ENCODE measurements around the gene GDF3. TPM values are rescaled to one million over a fixed set of nuclear protein-coding genes. Genes with fewer than 3 reads are reported as not detected.

The GDF3 gene
- total and polyA plus RNA-seq, 2 experiments from 2014 or later, result 0.19 TPM; not detected in 1

DNA sequence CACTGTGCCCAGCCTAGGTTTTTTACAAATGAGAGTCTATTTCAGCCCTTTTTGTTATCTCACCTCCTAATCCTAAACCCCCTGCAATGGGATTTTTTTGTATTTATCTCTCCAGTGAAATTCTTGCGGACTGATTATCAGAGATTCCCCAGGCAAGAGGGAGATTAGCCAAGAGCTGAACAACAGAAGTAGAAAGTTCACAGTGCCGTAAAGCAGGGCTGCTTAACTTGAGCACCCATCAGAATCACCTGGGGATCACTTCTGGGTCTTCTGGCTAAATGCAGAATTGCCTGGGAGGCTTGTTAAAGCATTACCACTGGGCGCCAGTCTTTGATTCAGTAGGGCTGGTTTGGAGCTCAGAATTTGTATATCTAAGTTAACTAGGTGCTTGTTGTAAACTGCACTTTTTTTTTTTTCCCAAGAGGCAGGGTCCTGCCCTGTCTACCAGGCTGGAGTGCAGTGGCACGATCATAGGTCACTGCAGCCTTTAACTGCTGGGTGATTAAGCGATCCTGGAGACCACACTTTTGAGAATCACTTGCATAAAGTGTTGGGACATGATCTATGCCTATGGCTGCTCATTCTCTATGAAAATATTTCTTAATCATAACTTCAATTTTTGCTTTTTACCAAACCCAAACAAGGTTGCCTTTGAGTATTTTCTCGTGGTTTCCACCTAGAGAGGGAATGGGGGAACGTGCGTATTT is 14.5 kb upstream of the GDF3 start:
- TF ChIP-seq CTCF (IDR thresholded peaks at IDR 0.05; ENCODE audit: poor library complexity), result no peak
- Histone ChIP-seq H4K20me1 (ENCODE audit: insufficient read depth, poor library complexity, severe bottlenecking) (no peaks in the 10 kb centered on the region), H3K79me2 (no peaks in the 10 kb centered on the region), H3K9me2 (replicated peaks; ENCODE audit: insufficient read depth) (no peaks in the 10 kb centered on the region), H3K4me2 (no peak overlapping the region), H3K9me3 (ENCODE audit: low read depth) (no peaks in the 10 kb centered on the region), H3K36me3 (replicated peaks; ENCODE audit: insufficient read depth, low read depth) (no peaks in the 10 kb centered on the region), H3K27ac (no peak overlapping the region), H3K4me3 (no peak overlapping the region), H2AFZ (no peak overlapping the region), H3K27me3 (no peaks in the 10 kb centered on the region), H3K4me1 (ENCODE audit: insufficient read depth) (no peaks in the 10 kb centered on the region)
- WGBS (ENCODE audit: low lambda C conversion rate, missing lambda C conversion rate), result 34% methylated on average over 8 of the region's 8 CpGs
- DNase-seq (ENCODE audit: low spot score), result no peak

- H3K27me3 ChIP-seq, result no peaks in the 10 kb centered on the region
- 96% methylated on average over 23 of the region's 29 CpGs for WGBS (ENCODE audit: low lambda C conversion rate, missing lambda C conversion rate)
- no peak for DNase-seq (ENCODE audit: low spot score)
- TF ChIP-seq EZH2 (IDR thresholded peaks at IDR 0.05; ENCODE audit: borderline replicate concordance) (no peak), EZH2phosphoT487 (IDR thresholded peaks at IDR 0.05; ENCODE audit: low read depth, severe bottlenecking, unreplicated experiment) (no peak), CTCF (IDR thresholded peaks at IDR 0.05; ENCODE audit: poor library complexity) (no peak)
- no peaks in the 10 kb centered on the region for H3K9me3 ChIP-seq (ENCODE audit: low read depth)
- H3K79me2 ChIP-seq, result no peaks in the 10 kb centered on the region
- H3K36me3 ChIP-seq (replicated peaks; ENCODE audit: insufficient read depth, low read depth), result no peaks in the 10 kb centered on the region
- H3K4me2 ChIP-seq, result no peak overlapping the region
- H3K9me2 ChIP-seq (replicated peaks; ENCODE audit: insufficient read depth), result no peaks in the 10 kb centered on the region
- no peak overlapping the region for H2AFZ ChIP-seq
- H3K27ac ChIP-seq, result no peak overlapping the region
- no peaks in the 10 kb centered on the region for H4K20me1 ChIP-seq (ENCODE audit: insufficient read depth, poor library complexity, severe bottlenecking)
- no peak overlapping the region for H3K4me3 ChIP-seq
- no peaks in the 10 kb centered on the region for H3K4me1 ChIP-seq (ENCODE audit: insufficient read depth)
Observed at GRCh38 chr12:7705846-7706245, 10.3 kb upstream of the GDF3 start.

GRCh38 chr12:7695237-7695560 is 376 bp downstream of the GDF3 start:
- no peaks in the 10 kb centered on the region for H4K20me1 ChIP-seq (ENCODE audit: insufficient read depth, poor library complexity, severe bottlenecking)
- no peaks in the 10 kb centered on the region for H3K9me2 ChIP-seq (replicated peaks; ENCODE audit: insufficient read depth)
- no peaks in the 10 kb centered on the region for H3K27me3 ChIP-seq
- H3K4me1 ChIP-seq (ENCODE audit: insufficient read depth), result no peaks in the 10 kb centered on the region
- no peaks in the 10 kb centered on the region for H3K79me2 ChIP-seq
- no peak overlapping the region for H2AFZ ChIP-seq
- no peaks in the 10 kb centered on the region for H3K9me3 ChIP-seq (ENCODE audit: low read depth)
- H3K4me2 ChIP-seq, result peak overlapping the region; percentile 46
- no peak for TF ChIP-seq EZH2phosphoT487 (IDR thresholded peaks at IDR 0.05; ENCODE audit: low read depth, severe bottlenecking, unreplicated experiment)
- TF ChIP-seq CTCF (IDR thresholded peaks at IDR 0.05; ENCODE audit: poor library complexity), result no peak
- no peak for TF ChIP-seq EZH2 (IDR thresholded peaks at IDR 0.05; ENCODE audit: borderline replicate concordance)
- no peak overlapping the region for H3K27ac ChIP-seq
- WGBS (ENCODE audit: low lambda C conversion rate, missing lambda C conversion rate), result 47% methylated on average over 10 of the region's 10 CpGs
- DNase-seq (ENCODE audit: low spot score), result no peak
- no peaks in the 10 kb centered on the region for H3K36me3 ChIP-seq (replicated peaks; ENCODE audit: insufficient read depth, low read depth)
- no peak overlapping the region for H3K4me3 ChIP-seq

Data from hepatocyte (in vitro differentiated cells).